Endothelial cell of umbilical vein (primary cell): ENCODE measurements around the gene OSBPL5.

Experiments used
- CTCF ChIP-seq, 2 donors: IDR thresholded peaks; 1 replicate in 1 of 2; 2 replicates in 1 of 2; pipeline ENCODE4 v1.5.1; 2011; ENCODE audit warnings: low read length in 2 of 2, mild to moderate bottlenecking in 2 of 2, moderate library complexity in 2 of 2, control low read depth in 1 of 2, inconsistent platforms in 1 of 2, low read depth in 1 of 2; ENCODE audit not compliant: insufficient read depth in 1 of 2; ENCODE audit errors: extremely low read depth in 1 of 2
- EZH2 ChIP-seq: IDR thresholded peaks from 2 replicates; pipeline ENCODE4 v1.6.1; 2012; ENCODE audit warnings: borderline replicate concordance, low read depth, mild to moderate bottlenecking, moderate library complexity, low read length, inconsistent platforms; ENCODE audit not compliant: severe bottlenecking
- FOS ChIP-seq: IDR thresholded peaks from 2 replicates; pipeline ENCODE4 v1.6.1; 2011; ENCODE audit warnings: mild to moderate bottlenecking, low read length, moderate library complexity, borderline replicate concordance; ENCODE audit not compliant: insufficient read depth
- GATA2 ChIP-seq: IDR thresholded peaks from 2 replicates; pipeline ENCODE4 v1.7.0; 2011; ENCODE audit warnings: low read depth, mild to moderate bottlenecking, moderate library complexity, mixed read lengths, low read length; ENCODE audit not compliant: insufficient read length, insufficient read depth
- MAX ChIP-seq: IDR thresholded peaks from 2 replicates; pipeline ENCODE4 v1.6.1; 2011; ENCODE audit not compliant: insufficient read depth, insufficient read length
- MYC ChIP-seq: IDR thresholded peaks from one replicate; pipeline ENCODE4 v1.6.1; 2011; ENCODE audit warnings: mild to moderate bottlenecking, low read depth, low read length
- POLR2A ChIP-seq: IDR thresholded peaks from 2 replicates; pipeline ENCODE4 v1.6.1; 2012; ENCODE audit warnings: low read depth, mild to moderate bottlenecking, control low read depth, low read length
- POLR2AphosphoS5 ChIP-seq: IDR thresholded peaks from 2 replicates; pipeline ENCODE4 v1.6.1; 2012; ENCODE audit warnings: low read depth, mild to moderate bottlenecking, control low read depth, low read length, moderate library complexity; ENCODE audit not compliant: insufficient read depth

- TF ChIP-seq MAX = no peak
- TF ChIP-seq CTCF (IDR thresholded peaks at IDR 0.05; ENCODE audit: extremely low read depth in 1 of 2, insufficient read depth in 1 of 2, low read depth in 1 of 2, low read length in 2 of 2) = no peak
- TF ChIP-seq EZH2 = no peak
- TF ChIP-seq FOS = no peak
- no peak for TF ChIP-seq POLR2A
- TF ChIP-seq POLR2AphosphoS5 = no peak
- no peak for TF ChIP-seq MYC
- TF ChIP-seq GATA2 = no peak
Observed at GRCh38 chr11:3042496-3043314, 122.4 kb downstream of the OSBPL5 start.
